GM19372 (cell line): ENCODE results near the gene ARID2.

Source experiments
- ATAC-seq: cut with Tn5 transposase; IDR thresholded peaks from one replicate; pipeline ENCODE4 v1.9.1; 2021; ENCODE audit warnings: mild to moderate bottlenecking, low read depth, moderate library complexity; ENCODE audit not compliant: unreplicated experiment

The ARID2 gene

GRCh38 chr12:45915405-45915804 is 185.9 kb downstream of the ARID2 start:
- no peak for ATAC-seq

GRCh38 chr12:45918818-45919217 is 189.3 kb downstream of the ARID2 start:
- ATAC-seq = no peak

GRCh38 chr12:45928309-45928708 is 198.8 kb downstream of the ARID2 start:
- ATAC-seq = no peak

GRCh38 chr12:45930369-45930768 is 200.9 kb downstream of the ARID2 start:
- ATAC-seq = no peak

- ATAC-seq = no peak
Measured at GRCh38 chr12:45933504-45933903, 204.0 kb downstream of the ARID2 start.

- no peak for ATAC-seq
Measured at GRCh38 chr12:45934956-45935355, 205.4 kb downstream of the ARID2 start.

- ATAC-seq = no peak
Measured at GRCh38 chr12:45938566-45938965, 209.1 kb downstream of the ARID2 start.

- ATAC-seq = no peak
Measured at GRCh38 chr12:45939759-45940158, 210.3 kb downstream of the ARID2 start.

- ATAC-seq = no peak
Measured at GRCh38 chr12:45944771-45945170, 215.3 kb downstream of the ARID2 start.

- no peak for ATAC-seq
Measured at GRCh38 chr12:45946435-45946834, 216.9 kb downstream of the ARID2 start.

GRCh38 chr12:45948546-45948945 is 219.0 kb downstream of the ARID2 start:
- no peak for ATAC-seq
